OCI-LY3 (cell line): ENCODE data around the gene PIGT.
A peak's percentile ranks its signal among the peaks of the same experiment; 100 is the strongest.

ENCODE experiments used
- CTCF ChIP-seq: fragments of 200-600, 300-600 bp; sonication (generic); IDR thresholded peaks from 2 replicates; pipeline ENCODE4 v1.5.1; 2014; ENCODE audit warnings: antibody characterized with exemption, low read length, low read depth
- EZH2phosphoT487 ChIP-seq: fragments of 200-600 bp; shearing (Covaris generic); IDR thresholded peaks from 2 replicates; pipeline ENCODE4 v1.6.1; 2018; ENCODE audit warnings: antibody characterized with exemption, mixed run types, low read depth

- TF ChIP-seq CTCF: 0 out of 2 replicates have a peak, but pooled peaks have one; percentile 3
- no peak for TF ChIP-seq EZH2phosphoT487
Measured at GRCh38 chr20:45462711-45463509, 47.0 kb downstream of the PIGT start.
